Panc1 (cell line): ENCODE measurements around the gene PITRM1.

ENCODE experiments used
- TF ChIP-seq, protein P1 (sequence below): fragments of 450-650 bp; IDR thresholded peaks from 2 replicates; pipeline ENCODE4 v1.5.1; 2017; ENCODE audit warnings: mild to moderate bottlenecking
- TF ChIP-seq, protein P2 (sequence below), 2 experiments: IDR thresholded peaks; 2 replicates each; pipeline ENCODE4 v1.6.1; 2011 to 2012; ENCODE audit warnings: low read depth in 2 of 2, control low read depth in 1 of 2, low read length in 1 of 2, mild to moderate bottlenecking in 1 of 2, moderate library complexity in 1 of 2; ENCODE audit not compliant: insufficient read depth in 1 of 2

- TF ChIP-seq, protein P1, sequence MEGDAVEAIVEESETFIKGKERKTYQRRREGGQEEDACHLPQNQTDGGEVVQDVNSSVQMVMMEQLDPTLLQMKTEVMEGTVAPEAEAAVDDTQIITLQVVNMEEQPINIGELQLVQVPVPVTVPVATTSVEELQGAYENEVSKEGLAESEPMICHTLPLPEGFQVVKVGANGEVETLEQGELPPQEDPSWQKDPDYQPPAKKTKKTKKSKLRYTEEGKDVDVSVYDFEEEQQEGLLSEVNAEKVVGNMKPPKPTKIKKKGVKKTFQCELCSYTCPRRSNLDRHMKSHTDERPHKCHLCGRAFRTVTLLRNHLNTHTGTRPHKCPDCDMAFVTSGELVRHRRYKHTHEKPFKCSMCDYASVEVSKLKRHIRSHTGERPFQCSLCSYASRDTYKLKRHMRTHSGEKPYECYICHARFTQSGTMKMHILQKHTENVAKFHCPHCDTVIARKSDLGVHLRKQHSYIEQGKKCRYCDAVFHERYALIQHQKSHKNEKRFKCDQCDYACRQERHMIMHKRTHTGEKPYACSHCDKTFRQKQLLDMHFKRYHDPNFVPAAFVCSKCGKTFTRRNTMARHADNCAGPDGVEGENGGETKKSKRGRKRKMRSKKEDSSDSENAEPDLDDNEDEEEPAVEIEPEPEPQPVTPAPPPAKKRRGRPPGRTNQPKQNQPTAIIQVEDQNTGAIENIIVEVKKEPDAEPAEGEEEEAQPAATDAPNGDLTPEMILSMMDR, result no peak; the same call in 1 of the 2 replicates
- TF ChIP-seq, protein P2, sequence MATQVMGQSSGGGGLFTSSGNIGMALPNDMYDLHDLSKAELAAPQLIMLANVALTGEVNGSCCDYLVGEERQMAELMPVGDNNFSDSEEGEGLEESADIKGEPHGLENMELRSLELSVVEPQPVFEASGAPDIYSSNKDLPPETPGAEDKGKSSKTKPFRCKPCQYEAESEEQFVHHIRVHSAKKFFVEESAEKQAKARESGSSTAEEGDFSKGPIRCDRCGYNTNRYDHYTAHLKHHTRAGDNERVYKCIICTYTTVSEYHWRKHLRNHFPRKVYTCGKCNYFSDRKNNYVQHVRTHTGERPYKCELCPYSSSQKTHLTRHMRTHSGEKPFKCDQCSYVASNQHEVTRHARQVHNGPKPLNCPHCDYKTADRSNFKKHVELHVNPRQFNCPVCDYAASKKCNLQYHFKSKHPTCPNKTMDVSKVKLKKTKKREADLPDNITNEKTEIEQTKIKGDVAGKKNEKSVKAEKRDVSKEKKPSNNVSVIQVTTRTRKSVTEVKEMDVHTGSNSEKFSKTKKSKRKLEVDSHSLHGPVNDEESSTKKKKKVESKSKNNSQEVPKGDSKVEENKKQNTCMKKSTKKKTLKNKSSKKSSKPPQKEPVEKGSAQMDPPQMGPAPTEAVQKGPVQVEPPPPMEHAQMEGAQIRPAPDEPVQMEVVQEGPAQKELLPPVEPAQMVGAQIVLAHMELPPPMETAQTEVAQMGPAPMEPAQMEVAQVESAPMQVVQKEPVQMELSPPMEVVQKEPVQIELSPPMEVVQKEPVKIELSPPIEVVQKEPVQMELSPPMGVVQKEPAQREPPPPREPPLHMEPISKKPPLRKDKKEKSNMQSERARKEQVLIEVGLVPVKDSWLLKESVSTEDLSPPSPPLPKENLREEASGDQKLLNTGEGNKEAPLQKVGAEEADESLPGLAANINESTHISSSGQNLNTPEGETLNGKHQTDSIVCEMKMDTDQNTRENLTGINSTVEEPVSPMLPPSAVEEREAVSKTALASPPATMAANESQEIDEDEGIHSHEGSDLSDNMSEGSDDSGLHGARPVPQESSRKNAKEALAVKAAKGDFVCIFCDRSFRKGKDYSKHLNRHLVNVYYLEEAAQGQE (IDR thresholded peaks at IDR 0.05; ENCODE audit: insufficient read depth in 1 of 2, low read depth in 2 of 2, low read length in 1 of 2), result no peak
Measured at GRCh38 chr10:3119796-3120459, 52.7 kb downstream of the PITRM1 start.
